ENCODE results near the gene SLC23A2.

Gene SLC23A2

GRCh38 chr20:4942331-4942730, 59.0 kb downstream of the SLC23A2 start:
- no peak for DNase-seq (ENCODE audit: low read depth)
- no peak overlapping the region for H3K4me3 ChIP-seq (ENCODE audit: low read depth, low read length)
- in situ Hi-C loops (cut with HindIII; ENCODE audit: low sequenced_read_pairs), result no loop called here
- TF ChIP-seq CTCF (IDR thresholded peaks at IDR 0.05; ENCODE audit: low read depth, low read length, missing control alignments), result no peak

GRCh38 chr20:4937407-4938319, 63.6 kb downstream of the SLC23A2 start:
- no peak for DNase-seq (ENCODE audit: low read depth)
- in situ Hi-C loops (cut with HindIII; ENCODE audit: low sequenced_read_pairs), result no loop called here
- TF ChIP-seq CTCF (IDR thresholded peaks at IDR 0.05; ENCODE audit: low read depth, low read length, missing control alignments), result no peak
- no peak overlapping the region for H3K4me3 ChIP-seq (ENCODE audit: low read depth, low read length)

GRCh38 chr20:4936851-4937406, 64.4 kb downstream of the SLC23A2 start:
- in situ Hi-C loops (cut with HindIII; ENCODE audit: low sequenced_read_pairs), result no loop called here
- DNase-seq (ENCODE audit: low read depth), result no peak
- TF ChIP-seq CTCF (IDR thresholded peaks at IDR 0.05; ENCODE audit: low read depth, low read length, missing control alignments), result no peak
- no peak overlapping the region for H3K4me3 ChIP-seq (ENCODE audit: low read depth, low read length)

GRCh38 chr20:4936392-4936850, 64.9 kb downstream of the SLC23A2 start:
- in situ Hi-C loops (cut with HindIII; ENCODE audit: low sequenced_read_pairs), result no loop called here

GRCh38 chr20:4932061-4932460, 69.2 kb downstream of the SLC23A2 start:
- in situ Hi-C loops (cut with HindIII; ENCODE audit: low sequenced_read_pairs), result no loop called here
- no peak for TF ChIP-seq CTCF (IDR thresholded peaks at IDR 0.05; ENCODE audit: low read depth, low read length, missing control alignments)
- H3K4me3 ChIP-seq (ENCODE audit: low read depth, low read length), result no peak overlapping the region
- no peak for DNase-seq (ENCODE audit: low read depth)

More at GRCh38 chr20:4936392-4936850, 64.9 kb downstream of the SLC23A2 start:
- no peak for TF ChIP-seq CTCF (IDR thresholded peaks at IDR 0.05; ENCODE audit: low read depth, low read length, missing control alignments)
- no peak for DNase-seq (ENCODE audit: low read depth)
- H3K4me3 ChIP-seq (ENCODE audit: low read depth, low read length), result no peak overlapping the region

- no peak for DNase-seq (ENCODE audit: low read depth)
- no peak for TF ChIP-seq CTCF (IDR thresholded peaks at IDR 0.05; ENCODE audit: low read depth, low read length, missing control alignments)
- in situ Hi-C loops (cut with HindIII; ENCODE audit: low sequenced_read_pairs), result no loop called here
- H3K4me3 ChIP-seq (ENCODE audit: low read depth, low read length), result no peak overlapping the region
Measured at GRCh38 chr20:4929686-4930397, 71.5 kb downstream of the SLC23A2 start.

All from astrocyte of the cerebellum (primary cell).